ENCODE results near the gene GJB5.

Gene GJB5

DNA sequence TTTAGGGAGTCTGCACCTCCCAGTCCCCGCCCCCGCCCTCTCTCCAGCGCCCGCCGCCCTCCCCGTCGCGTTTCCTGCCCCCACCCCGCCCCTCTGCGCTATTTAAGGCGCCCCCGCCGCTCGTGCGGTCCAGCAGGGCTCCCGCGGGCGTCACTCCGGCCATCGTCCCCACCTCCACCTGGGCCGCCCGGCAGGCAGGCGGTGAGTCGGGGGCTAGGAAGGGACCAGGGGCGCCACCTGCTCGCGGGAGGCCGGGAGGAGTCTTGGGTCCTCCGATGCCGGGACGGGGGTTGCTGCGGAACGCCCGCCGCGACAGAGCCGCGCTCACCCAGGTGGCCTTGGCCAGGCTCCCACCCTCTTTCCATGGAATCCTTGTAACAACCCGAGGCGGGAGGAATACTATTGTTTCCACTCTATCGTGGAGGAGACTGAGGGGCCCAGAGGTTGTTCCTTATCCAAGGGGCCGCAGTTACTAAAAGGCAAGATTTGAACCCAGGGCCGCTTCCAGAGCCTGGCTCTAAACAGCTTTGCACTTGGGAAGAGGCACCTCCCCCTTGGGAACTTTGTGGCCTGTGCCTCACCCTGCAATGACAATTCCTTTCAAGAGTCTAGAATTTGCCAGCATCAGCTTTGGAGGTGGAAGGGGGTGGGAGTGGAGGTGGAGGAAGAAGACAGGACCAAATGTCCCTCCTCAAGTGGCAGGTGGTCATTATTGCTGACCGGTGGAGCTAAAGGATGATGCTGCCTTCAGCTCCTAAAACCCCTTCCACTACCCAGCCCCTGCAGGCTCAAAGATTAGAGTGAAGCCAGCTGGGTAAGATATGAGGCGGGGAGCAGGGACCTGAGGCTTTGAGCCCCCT is 38.3 kb downstream of the GJB5 start, which contains the start of gene GJA4:
Gene GJA4 (plus strand): TSS at position 132 of the 860 bp plus-strand sequence. CDS start 1,215 bp downstream, outside the sequence.
- in situ Hi-C loops (cut with HindIII; ENCODE audit: low sequenced_read_pairs), result no loop called here

DNA sequence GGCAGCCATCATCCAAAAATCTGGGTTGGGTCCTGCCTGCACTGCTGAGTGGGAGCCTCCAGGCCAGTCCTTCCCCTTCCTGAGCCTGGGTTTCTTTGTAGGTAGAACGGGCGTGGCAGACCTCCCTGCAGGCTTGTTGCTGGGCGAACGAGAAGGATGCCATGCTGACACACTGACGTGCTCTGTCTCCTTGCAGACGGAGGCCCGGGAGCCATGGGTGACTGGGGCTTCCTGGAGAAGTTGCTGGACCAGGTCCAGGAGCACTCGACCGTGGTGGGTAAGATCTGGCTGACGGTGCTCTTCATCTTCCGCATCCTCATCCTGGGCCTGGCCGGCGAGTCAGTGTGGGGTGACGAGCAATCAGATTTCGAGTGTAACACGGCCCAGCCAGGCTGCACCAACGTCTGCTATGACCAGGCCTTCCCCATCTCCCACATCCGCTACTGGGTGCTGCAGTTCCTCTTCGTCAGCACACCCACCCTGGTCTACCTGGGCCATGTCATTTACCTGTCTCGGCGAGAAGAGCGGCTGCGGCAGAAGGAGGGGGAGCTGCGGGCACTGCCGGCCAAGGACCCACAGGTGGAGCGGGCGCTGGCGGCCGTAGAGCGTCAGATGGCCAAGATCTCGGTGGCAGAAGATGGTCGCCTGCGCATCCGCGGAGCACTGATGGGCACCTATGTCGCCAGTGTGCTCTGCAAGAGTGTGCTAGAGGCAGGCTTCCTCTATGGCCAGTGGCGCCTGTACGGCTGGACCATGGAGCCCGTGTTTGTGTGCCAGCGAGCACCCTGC is 39.3 kb downstream of the GJB5 start:
- in situ Hi-C loops (cut with HindIII; ENCODE audit: low sequenced_read_pairs), result no loop called here

DNA sequence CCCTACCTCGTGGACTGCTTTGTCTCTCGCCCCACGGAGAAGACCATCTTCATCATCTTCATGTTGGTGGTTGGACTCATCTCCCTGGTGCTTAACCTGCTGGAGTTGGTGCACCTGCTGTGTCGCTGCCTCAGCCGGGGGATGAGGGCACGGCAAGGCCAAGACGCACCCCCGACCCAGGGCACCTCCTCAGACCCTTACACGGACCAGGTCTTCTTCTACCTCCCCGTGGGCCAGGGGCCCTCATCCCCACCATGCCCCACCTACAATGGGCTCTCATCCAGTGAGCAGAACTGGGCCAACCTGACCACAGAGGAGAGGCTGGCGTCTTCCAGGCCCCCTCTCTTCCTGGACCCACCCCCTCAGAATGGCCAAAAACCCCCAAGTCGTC is 39.9 kb downstream of the GJB5 start:
- in situ Hi-C loops (cut with HindIII; ENCODE audit: low sequenced_read_pairs), result no loop called here

DNA sequence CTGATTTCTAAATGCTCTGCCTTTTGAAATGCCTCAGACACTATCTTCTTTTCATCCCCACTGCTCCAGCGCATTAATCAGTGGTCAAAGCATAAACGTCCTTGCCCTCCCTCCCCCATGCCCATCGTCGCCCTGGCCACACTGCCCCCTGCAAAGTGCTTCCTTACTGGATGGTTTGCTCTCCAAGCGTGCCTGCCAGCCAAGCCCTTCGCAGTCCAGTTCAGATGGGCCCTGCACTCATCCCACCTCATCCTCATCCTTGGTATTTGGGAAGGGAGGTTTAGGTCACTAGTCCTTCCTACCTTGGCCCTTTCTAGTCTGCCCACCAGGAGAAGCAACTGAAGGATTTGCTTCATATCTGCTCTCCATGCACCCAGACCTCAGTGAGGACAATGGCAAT is 41.1 kb downstream of the GJB5 start:
- in situ Hi-C loops (cut with HindIII; ENCODE audit: low sequenced_read_pairs), result no loop called here

DNA sequence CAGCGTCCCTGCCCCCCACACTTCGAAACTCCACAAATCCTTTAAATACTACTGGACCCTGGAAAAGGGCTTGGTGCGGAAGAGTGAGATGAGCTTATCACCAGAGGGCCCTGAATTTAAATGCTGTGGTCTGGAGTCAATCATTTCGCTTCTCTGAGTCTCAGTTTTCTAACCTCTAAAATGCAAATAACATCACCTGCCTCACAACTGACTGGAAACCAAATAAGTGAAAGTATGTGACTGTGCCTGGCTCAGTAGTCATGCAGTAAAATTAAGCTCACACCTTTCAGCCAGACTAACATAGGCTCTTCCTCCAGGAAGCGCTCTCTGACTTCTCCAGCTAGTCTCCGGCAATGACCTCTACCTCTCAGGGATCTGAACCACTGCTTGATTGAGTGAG is 42.1 kb downstream of the GJB5 start:
- in situ Hi-C loops (cut with HindIII; ENCODE audit: low sequenced_read_pairs), result no loop called here

DNA sequence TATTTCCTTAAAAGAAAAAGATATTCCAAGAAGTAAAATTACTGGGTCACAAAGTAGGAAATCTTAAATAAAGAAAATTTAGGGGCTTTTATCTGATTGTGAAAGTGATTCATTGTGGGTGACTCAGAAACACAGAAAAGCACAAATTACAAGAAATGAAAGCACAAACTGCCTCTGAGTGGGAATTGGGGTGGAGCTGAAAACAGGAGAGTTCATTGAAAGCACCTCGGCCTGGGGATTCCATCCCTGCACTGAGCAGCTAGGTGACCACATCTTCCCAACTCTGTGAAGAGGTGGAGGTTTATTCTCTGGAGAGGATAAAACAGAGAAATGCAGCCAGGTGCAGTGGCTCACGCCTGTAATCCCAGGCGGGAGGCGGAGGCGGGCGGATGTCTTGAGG is 45.4 kb downstream of the GJB5 start:
- in situ Hi-C loops (cut with HindIII; ENCODE audit: low sequenced_read_pairs), result no loop called here

DNA sequence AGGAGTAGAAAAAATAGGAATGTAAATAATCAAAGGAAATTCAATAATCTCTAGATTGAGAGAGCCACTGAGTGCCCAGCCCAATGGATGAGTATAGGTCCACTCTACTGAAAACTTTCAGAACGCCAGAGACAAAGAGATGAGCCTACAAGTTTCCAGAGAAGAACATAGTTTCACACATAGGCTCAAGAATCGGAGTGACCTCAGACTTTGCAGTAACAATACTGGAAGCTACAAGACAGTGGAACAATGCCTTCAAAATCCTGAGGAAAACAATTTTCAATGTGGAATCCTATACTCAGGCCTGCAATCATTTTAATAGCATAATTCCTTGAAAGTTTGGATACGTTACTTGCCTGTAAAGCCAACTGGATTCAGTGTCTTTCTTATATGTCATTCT is 48.9 kb downstream of the GJB5 start:
- in situ Hi-C loops (cut with HindIII; ENCODE audit: low sequenced_read_pairs), result no loop called here

DNA sequence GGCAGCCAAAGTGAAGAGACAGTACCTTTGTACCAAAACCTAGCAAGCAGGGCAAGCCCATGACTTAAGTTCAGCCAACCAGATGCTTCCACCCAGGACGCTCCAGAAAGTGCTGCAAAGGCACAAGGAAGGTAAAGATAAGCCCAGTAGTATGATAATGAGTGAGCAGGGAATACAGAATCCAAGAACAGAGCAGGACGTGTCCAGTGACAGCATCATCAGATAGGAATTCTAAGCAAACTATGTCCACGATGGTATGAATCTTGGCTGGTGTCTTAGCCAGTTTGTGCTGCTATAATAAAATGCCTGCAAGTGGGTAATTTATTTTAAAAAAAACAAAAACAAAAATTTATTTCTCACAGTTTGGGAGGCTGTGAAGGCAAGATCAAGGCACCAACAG is 51.5 kb downstream of the GJB5 start:
- in situ Hi-C loops (cut with HindIII; ENCODE audit: low sequenced_read_pairs), result no loop called here

Measured in endothelial cell of hepatic sinusoid (primary cell).